CD14-positive monocyte (primary cell): ENCODE results near the gene MOB1B. TPM values are rescaled to one million over a fixed set of nuclear protein-coding genes. Genes with fewer than 3 reads are reported as not detected.

Experiments
- DNase-seq, 3 donors: peaks; one replicate each; pipeline ENCODE4 v3.0.0-alpha.2; 2011 to 2022
- H2AFZ ChIP-seq: 2 replicates; pipeline ENCODE4 v1.6.0; 2012; ENCODE audit warnings: mild to moderate bottlenecking, low read depth, low read length, inconsistent platforms; ENCODE audit not compliant: insufficient read depth, poor library complexity, severe bottlenecking
- H3K27ac ChIP-seq, 2 donors: 1 replicate in 1 of 2; 2 replicates in 1 of 2; pipeline ENCODE4 v1.5.1; 2012 to 2013; ENCODE audit warnings: low read length in 2 of 2, control low read depth in 1 of 2, inconsistent platforms in 1 of 2, low read depth in 1 of 2, mild to moderate bottlenecking in 1 of 2
- H3K27me3 ChIP-seq, 2 donors: one replicate each; pipeline versions ENCODE4 v1.6.0 to v1.6.1; 2011 to 2013; ENCODE audit warnings: low read length in 2 of 2; ENCODE audit not compliant: control insufficient read depth in 2 of 2, insufficient read depth in 2 of 2
- H3K36me3 ChIP-seq, 2 donors: replicated peaks in 1 of 2; 1 replicate in 1 of 2; 2 replicates in 1 of 2; pipeline versions ENCODE4 v1.5.1 to v1.6.1; 2012 to 2013; ENCODE audit warnings: low read length in 2 of 2, control low read depth in 1 of 2, inconsistent platforms in 1 of 2, mild to moderate bottlenecking in 1 of 2; ENCODE audit not compliant: insufficient read depth in 2 of 2, control insufficient read depth in 1 of 2
- H3K4me1 ChIP-seq, 2 donors: 1 replicate in 1 of 2; 2 replicates in 1 of 2; pipeline versions ENCODE4 v1.5.1 to v1.6.1; 2012 to 2013; ENCODE audit warnings: low read length in 2 of 2, control low read depth in 1 of 2, inconsistent platforms in 1 of 2, mild to moderate bottlenecking in 1 of 2, moderate library complexity in 1 of 2; ENCODE audit not compliant: insufficient read depth in 2 of 2, control insufficient read depth in 1 of 2
- H3K4me2 ChIP-seq: replicated peaks from 2 replicates; pipeline ENCODE3; 2012; ENCODE audit warnings: low read length, moderate library complexity, mild to moderate bottlenecking; ENCODE audit not compliant: poor library complexity, severe bottlenecking; ENCODE audit errors: extremely low read depth
- H3K4me3 ChIP-seq, 3 experiments: fragments of 200-600 bp in 1 of 3; sonication (generic) in 1 of 3; replicated peaks in 1 of 3; 1 replicate in 2 of 3; 2 replicates in 1 of 3; pipeline ENCODE4 v1.5.1; 2011 to 2013; ENCODE audit warnings: low read length in 3 of 3, mild to moderate bottlenecking in 3 of 3, control low read depth in 2 of 3, low read depth in 2 of 3, inconsistent platforms in 1 of 3, moderate library complexity in 1 of 3
- H3K79me2 ChIP-seq: 2 replicates; pipeline ENCODE4 v1.6.0; 2012; ENCODE audit warnings: mild to moderate bottlenecking, control low read depth, inconsistent platforms, low read length, moderate library complexity; ENCODE audit not compliant: insufficient read depth
- H3K9ac ChIP-seq: 2 replicates; pipeline ENCODE4 v1.6.0; 2017; ENCODE audit warnings: low read length, mild to moderate bottlenecking; ENCODE audit not compliant: insufficient read depth, poor library complexity, severe bottlenecking
- H3K9me3 ChIP-seq, 2 donors: replicated peaks in 1 of 2; 1 replicate in 1 of 2; 2 replicates in 1 of 2; pipeline versions ENCODE4 v1.5.1 to v1.6.1; 2012 to 2013; ENCODE audit warnings: low read length in 2 of 2, control low read depth in 1 of 2; ENCODE audit not compliant: control insufficient read depth in 1 of 2, insufficient read depth in 1 of 2
- H4K20me1 ChIP-seq: 2 replicates; pipeline ENCODE4 v1.6.0; 2012; ENCODE audit warnings: mild to moderate bottlenecking, low read length, control low read depth, moderate library complexity; ENCODE audit not compliant: insufficient read depth
- H3K27ac Mint-ChIP-seq, 7 donors: one replicate each; pipeline ENCODE4 v1.8.0; 2020; ENCODE audit warnings: mild to moderate bottlenecking in 7 of 7, mixed read lengths in 7 of 7, moderate library complexity in 6 of 7, inconsistent platforms in 2 of 7
- H3K27me3 Mint-ChIP-seq, 3 donors: one replicate each; pipeline ENCODE4 v1.8.0; 2021 to 2022; ENCODE audit warnings: low read depth in 3 of 3, mild to moderate bottlenecking in 3 of 3, mixed read lengths in 3 of 3, moderate library complexity in 3 of 3, inconsistent platforms in 1 of 3
- H3K36me3 Mint-ChIP-seq, 2 donors: one replicate each; pipeline ENCODE4 v1.8.0; 2020; ENCODE audit warnings: mixed read lengths in 2 of 2, inconsistent platforms in 1 of 2, mild to moderate bottlenecking in 1 of 2
- H3K4me1 Mint-ChIP-seq: one replicate; pipeline ENCODE4 v1.8.0; 2020; ENCODE audit warnings: mild to moderate bottlenecking, mixed read lengths
- H3K4me3 Mint-ChIP-seq, 2 donors: one replicate each; pipeline ENCODE4 v1.8.0; 2020; ENCODE audit warnings: mild to moderate bottlenecking in 2 of 2, mixed read lengths in 2 of 2, moderate library complexity in 1 of 2
- H3K9me3 Mint-ChIP-seq, 7 donors: one replicate each; pipeline ENCODE4 v1.8.0; 2020 to 2022; ENCODE audit warnings: mixed read lengths in 7 of 7, mild to moderate bottlenecking in 6 of 7, moderate library complexity in 6 of 7, inconsistent platforms in 2 of 7
- CTCF ChIP-seq: fragments of 200-600 bp; IDR thresholded peaks from one replicate; pipeline ENCODE4 v1.8.0; 2022; ENCODE audit warnings: antibody characterized with exemption, mild to moderate bottlenecking
- WGBS: methylation state at CpG from one replicate; pipeline ENCODE4 v1.1.5; 2013; ENCODE audit warnings: missing lambda C conversion rate; ENCODE audit not compliant: insufficient coverage; 5-methylcytosine and 5-hydroxymethylcytosine counted together
- intact Hi-C, 2 donors: fragments of 100-400 bp; cut with micrococcal nuclease; formaldehyde crosslinking; loops; one replicate each; pipeline versions ENCODE4 v1.15.0 to v1.15.1; 2023
- polyA plus RNA-seq, 3 donors: library from polyadenylated mRNA; depleted of rRNA in 1 of 3; unstranded in 2 of 3; stranded (reverse) in 1 of 3; fragments of 300-500 nt in 2 of 3; fragments of >200 nt in 1 of 3; fragmentation: Illumina TruSeq in 2 of 3; gene quantifications; 1 replicate in 2 of 3; 2 replicates in 1 of 3; pipeline ENCODE4 v1.2.3, GENCODE V29; 2012 to 2021

The MOB1B gene
- polyA plus RNA-seq, 3 donors = 3.9 to 10.7 (median 7.0) TPM

- Histone ChIP-seq H3K4me3 (peak overlapping the region in 2 of 3 experiments; percentile 27 to 65), H2AFZ (no peak overlapping the region), H3K4me2 (peak overlapping the region; percentile 71), H3K27me3 (no peaks in the 10 kb centered on the region), H3K36me3 (no peaks in the 10 kb centered on the region), H3K27ac (peak overlapping the region; percentile 77 to 79), H3K9me3 (no peaks in the 10 kb centered on the region), H3K9ac (no peak overlapping the region), H3K79me2 (peaks cover 76% of the 10 kb centered on the region), H4K20me1 (no peaks in the 10 kb centered on the region), H3K4me1 (peaks cover 72 to 79% of the 10 kb centered on the region in 2 donors)
- no peak for TF ChIP-seq CTCF
- no CpG with 5 or more reads among the region's 4 CpGs for WGBS
- Mint-ChIP-seq H3K27ac (peak overlapping the region; percentile 66 to 93 (median 90)), H3K9me3 (peaks cover 0 to 2% (median 0%) of the 10 kb centered on the region in 7 donors), H3K36me3 (no peaks in the 10 kb centered on the region), H3K4me1 (peaks cover 73% of the 10 kb centered on the region), H3K4me3 (peak overlapping the region in 1 of 2 donors; percentile 79), H3K27me3 (no peaks in the 10 kb centered on the region)
- intact Hi-C loops = loop anchor here (5.0 to 10.0 kb wide), 3 partner anchors 45 to 52 kb away; partner anchors contain the start of gene DCK (in 2 of the 2)
- peak; percentile 54 to 82 (median 63) for DNase-seq
These were observed 44.8 kb downstream of the MOB1B start for GRCh38 chr4:70946939-70947338.

GRCh38 chr4:70948665-70949260, 46.6 kb downstream of the MOB1B start:
- H3K4me1 ChIP-seq = peaks cover 75 to 77% of the 10 kb centered on the region in 2 donors

More at GRCh38 chr4:70948665-70949260, 46.6 kb downstream of the MOB1B start:
- DNase-seq = peak in 1 of 3 donors; percentile 11
- Mint-ChIP-seq H3K27ac (peak overlapping the region; percentile 51 to 93 (median 87)), H3K4me1 (peaks cover 74% of the 10 kb centered on the region), H3K27me3 (no peaks in the 10 kb centered on the region), H3K4me3 (peak overlapping the region; percentile 6 to 65), H3K9me3 (peaks cover 0 to 2% (median 0%) of the 10 kb centered on the region in 7 donors), H3K36me3 (no peaks in the 10 kb centered on the region)
- intact Hi-C loops = loop anchor here (5.0 to 10.0 kb wide), 3 partner anchors 44 to 54 kb away; partner anchors contain the start of gene DCK (in 2 of the 2)
- Histone ChIP-seq H3K9me3 (no peaks in the 10 kb centered on the region), H4K20me1 (no peaks in the 10 kb centered on the region), H3K36me3 (no peaks in the 10 kb centered on the region), H3K4me2 (peak overlapping the region; percentile 58), H3K9ac (no peak overlapping the region), H3K79me2 (peaks cover 83% of the 10 kb centered on the region), H2AFZ (peak overlapping the region; percentile 58), H3K27ac (peak overlapping the region; percentile 34 to 77), H3K4me3 (peak overlapping the region in 1 of 3 experiments; percentile 49), H3K27me3 (no peaks in the 10 kb centered on the region)
- WGBS = 24% methylated on average over 2 of the region's 5 CpGs
- TF ChIP-seq CTCF = peak; percentile 8
